Measurements from ENCODE around the gene CYP2F1. TPM values are rescaled to one million over a fixed set of nuclear protein-coding genes. Genes with fewer than 3 reads are reported as not detected.
"Not testable (repeated sequence)": the region's sequence is repeated elsewhere in the genome, so short reads cannot be mapped to it uniquely, and the experiment has no call there.

The CYP2F1 gene
- total RNA-seq, 1 experiment from 2014 or later: not detected

GRCh38 chr19:41144403-41144802, 30.2 kb downstream of the CYP2F1 start (continued):
- TF ChIP-seq ATF3 (IDR thresholded peaks at IDR 0.05) (no peak), SIN3A (IDR thresholded peaks at IDR 0.05; ENCODE audit: low read depth) (no peak)

GRCh38 chr19:41149831-41150230, 35.6 kb downstream of the CYP2F1 start:
- Histone ChIP-seq H3K9ac (ENCODE audit: low read length) (no peak overlapping the region), H3K36me3 (ENCODE audit: control insufficient read depth in 1 of 2, insufficient read depth in 2 of 2, low read length in 2 of 2) (no peaks in the 10 kb centered on the region), H3K4me1 (ENCODE audit: control insufficient read depth in 1 of 2, insufficient read depth in 2 of 2, low read length in 2 of 2) (peaks cover 0 to 11% of the 10 kb centered on the region in 2 experiments; a peak in 2 of 4 replicates), H3K79me2 (ENCODE audit: insufficient read depth, low read length) (no peaks in the 10 kb centered on the region), H3K27ac (ENCODE audit: low read depth, low read length) (no peak overlapping the region), H3K27me3 (ENCODE audit: insufficient read depth, low read length) (no peaks in the 10 kb centered on the region), H4K20me1 (ENCODE audit: insufficient read depth) (no peaks in the 10 kb centered on the region), H3K4me2 (ENCODE audit: low read length) (no peak overlapping the region), H3K4me3 (replicated peaks in 1 of 2; ENCODE audit: low read depth in 1 of 2, low read length in 2 of 2) (no peak overlapping the region), H2AFZ (ENCODE audit: low read depth, low read length, poor library complexity, severe bottlenecking) (no peak overlapping the region), H3K9me3 (ENCODE audit: control insufficient read depth in 1 of 2, insufficient read depth in 1 of 2, low read depth in 1 of 2, low read length in 2 of 2) (no peaks in the 10 kb centered on the region), H3K9me2 (ENCODE audit: insufficient read depth) (no peaks in the 10 kb centered on the region)
- ATAC-seq (no peak), DNase-seq (ENCODE audit: low read depth, low spot score) (no peak)
- POLR2A ChIA-PET: no interaction called here
- TF ChIP-seq CTCF (IDR thresholded peaks at IDR 0.05 in 2 of 3, conservative IDR thresholded peaks at IDR 0.05 in 1 of 3; ENCODE audit: borderline replicate concordance in 1 of 3, insufficient read depth in 1 of 3, low read depth in 2 of 3, low read length in 2 of 3) (no peak), MAX (IDR thresholded peaks at IDR 0.05) (no peak), ZBTB33 (IDR thresholded peaks at IDR 0.05; ENCODE audit: extremely low read depth, insufficient replicate concordance, low read length) (no peak), SRF (IDR thresholded peaks at IDR 0.05; ENCODE audit: low read depth) (no peak), ELF1 (IDR thresholded peaks at IDR 0.05; ENCODE audit: borderline replicate concordance, low read depth) (no peak), JUND (IDR thresholded peaks at IDR 0.05) (no peak), SP1 (IDR thresholded peaks at IDR 0.05; ENCODE audit: low read depth) (no peak), RAD21 (IDR thresholded peaks at IDR 0.05; ENCODE audit: low read depth) (no peak)
- BruUV-seq (replicated peaks): no TSS peak
- CTCF ChIA-PET: no interaction called here
- RAD21 ChIA-PET (ENCODE audit: low non-redundant PET in 1 of 2, low total read pairs in 2 of 2, uncharacterized antibody in 2 of 2, unreplicated experiment in 2 of 2): no interaction called here
- intact Hi-C loops (cut with micrococcal nuclease): loop anchor here (10.0 kb wide), 1 partner anchor 335 kb away; no protein-coding TSS in a partner anchor

- H3K9ac ChIP-seq (ENCODE audit: low read length); CTCF ChIA-PET; H2AFZ ChIP-seq (ENCODE audit: low read depth, low read length, poor library complexity, severe bottlenecking); ATAC-seq; H3K79me2 ChIP-seq (ENCODE audit: insufficient read depth, low read length); H3K4me2 ChIP-seq (ENCODE audit: low read length); H4K20me1 ChIP-seq (ENCODE audit: insufficient read depth); BruUV-seq (replicated peaks); H3K36me3 ChIP-seq (ENCODE audit: control insufficient read depth in 1 of 2, insufficient read depth in 2 of 2, low read length in 2 of 2); intact Hi-C loops (cut with micrococcal nuclease); H3K9me3 ChIP-seq (ENCODE audit: control insufficient read depth in 1 of 2, insufficient read depth in 1 of 2, low read depth in 1 of 2, low read length in 2 of 2); H3K27ac ChIP-seq (ENCODE audit: low read depth, low read length); H3K9me2 ChIP-seq (ENCODE audit: insufficient read depth); DNase-seq (ENCODE audit: low read depth, low spot score); H3K4me3 ChIP-seq (replicated peaks in 1 of 2; ENCODE audit: low read depth in 1 of 2, low read length in 2 of 2); RAD21 ChIA-PET (ENCODE audit: low non-redundant PET in 1 of 2, low total read pairs in 2 of 2, uncharacterized antibody in 2 of 2, unreplicated experiment in 2 of 2); H3K27me3 ChIP-seq (ENCODE audit: insufficient read depth, low read length): not testable (repeated sequence)
- H3K4me1 ChIP-seq (ENCODE audit: control insufficient read depth in 1 of 2, insufficient read depth in 2 of 2, low read length in 2 of 2): peaks cover 0 to 11% of the 10 kb centered on the region in 2 experiments; a peak in 2 of 4 replicates
- POLR2A ChIA-PET: interaction anchor here (0.7 kb wide), 1 partner anchor 18 kb away, joined by 3 read pairs; no protein-coding TSS in a partner anchor
Measured at GRCh38 chr19:41150986-41151385, 36.8 kb downstream of the CYP2F1 start.
